ENCODE results near the gene C22orf39.

Gene C22orf39

DNA sequence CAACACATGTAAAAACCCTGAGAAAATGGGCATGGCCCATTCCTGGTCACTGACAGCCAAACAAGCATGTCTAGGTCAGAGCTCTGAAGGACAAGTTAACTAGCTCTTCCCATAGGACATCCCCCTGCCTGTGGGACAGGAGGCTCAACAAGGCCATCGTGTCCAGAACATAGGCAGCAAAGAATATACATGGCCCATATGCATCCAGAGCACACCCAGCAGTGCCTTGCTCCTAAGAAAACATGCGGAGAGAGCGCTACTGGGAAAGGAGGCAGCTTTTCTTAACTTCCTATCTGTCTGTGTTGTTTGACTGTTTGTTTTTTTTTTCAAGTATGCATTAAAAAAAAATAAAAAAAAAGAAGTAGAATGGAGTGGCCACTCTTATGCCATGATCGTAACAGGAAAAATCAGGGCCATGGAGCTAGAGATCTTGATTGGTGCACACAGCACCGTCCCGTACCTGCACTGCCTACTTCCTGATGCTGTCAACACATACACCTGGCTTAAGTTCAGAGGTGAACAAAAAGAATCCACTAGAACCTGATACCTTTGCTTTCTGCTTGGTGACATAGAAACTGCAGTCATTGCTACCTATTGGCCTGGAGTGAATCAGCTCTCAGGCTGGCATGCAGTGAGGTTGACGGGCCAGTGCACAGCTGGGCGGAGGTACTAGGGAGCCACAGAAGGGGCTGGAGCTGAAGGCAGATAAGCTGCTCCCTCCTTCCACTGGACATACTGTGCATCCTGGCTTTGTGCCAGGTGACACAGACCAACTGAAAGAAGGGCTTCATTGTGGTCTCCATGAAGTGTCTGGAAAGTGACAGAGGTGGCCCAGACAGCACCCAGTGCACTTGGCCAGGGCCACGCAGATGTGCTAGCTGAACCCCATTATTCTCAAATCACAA, 19.6 kb upstream of the C22orf39 start:
- DNase-seq (ENCODE audit: insufficient read length, low spot score), result no peak
- no peak for FAIRE-seq
- TF ChIP-seq PAX5 (IDR thresholded peaks at IDR 0.05; ENCODE audit: insufficient read depth, low read length, severe bottlenecking), result no peak
- no peak for TF ChIP-seq TAF1 (IDR thresholded peaks at IDR 0.05; ENCODE audit: low read depth, low read length)
- TF ChIP-seq POLR2A (IDR thresholded peaks at IDR 0.05; ENCODE audit: low read depth, low read length), result no peak
- no peak for TF ChIP-seq SPI1 (IDR thresholded peaks at IDR 0.05; ENCODE audit: low read depth, low read length)
- TF ChIP-seq POLR2AphosphoS5 (IDR thresholded peaks at IDR 0.05; ENCODE audit: low read depth, low read length), result no peak
- TF ChIP-seq POU2F2 (IDR thresholded peaks at IDR 0.05; ENCODE audit: low read depth, low read length), result no peak

DNA sequence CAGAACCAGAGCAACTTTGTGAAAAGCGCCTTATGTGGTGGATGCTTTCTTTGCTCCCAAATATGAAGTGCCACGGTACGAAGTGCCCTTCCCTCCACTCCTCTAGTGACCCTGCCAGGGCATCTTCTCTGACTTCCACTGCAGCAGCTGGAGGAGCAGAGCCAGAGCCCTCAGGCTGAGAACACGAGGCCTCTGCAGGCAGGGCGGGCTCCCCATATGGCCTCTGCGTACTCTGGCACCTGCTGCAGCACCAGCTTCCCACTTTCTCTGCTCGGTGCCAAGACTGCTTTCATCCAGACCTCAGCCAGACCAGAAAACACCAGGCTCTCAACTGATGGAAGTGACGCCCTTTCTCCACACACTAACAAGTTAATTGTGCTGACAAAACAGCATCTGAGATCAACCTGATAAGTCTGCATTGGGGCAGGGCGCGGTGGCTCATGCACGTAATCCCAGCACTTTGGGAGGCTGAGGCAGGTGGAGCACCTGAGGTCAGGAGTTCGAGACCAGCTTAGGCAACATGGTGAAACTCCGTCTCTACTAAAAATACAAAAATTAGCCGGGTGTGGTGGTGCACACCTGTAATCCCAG, 18.7 kb upstream of the C22orf39 start:
- DNase-seq (ENCODE audit: insufficient read length, low spot score) (no peak), FAIRE-seq (no peak)
- TF ChIP-seq POU2F2 (IDR thresholded peaks at IDR 0.05; ENCODE audit: low read depth, low read length) (no peak), POLR2A (IDR thresholded peaks at IDR 0.05; ENCODE audit: low read depth, low read length) (no peak), TAF1 (IDR thresholded peaks at IDR 0.05; ENCODE audit: low read depth, low read length) (no peak), POLR2AphosphoS5 (IDR thresholded peaks at IDR 0.05; ENCODE audit: low read depth, low read length) (no peak), PAX5 (IDR thresholded peaks at IDR 0.05; ENCODE audit: insufficient read depth, low read length, severe bottlenecking) (no peak), SPI1 (IDR thresholded peaks at IDR 0.05; ENCODE audit: low read depth, low read length) (no peak)

DNA sequence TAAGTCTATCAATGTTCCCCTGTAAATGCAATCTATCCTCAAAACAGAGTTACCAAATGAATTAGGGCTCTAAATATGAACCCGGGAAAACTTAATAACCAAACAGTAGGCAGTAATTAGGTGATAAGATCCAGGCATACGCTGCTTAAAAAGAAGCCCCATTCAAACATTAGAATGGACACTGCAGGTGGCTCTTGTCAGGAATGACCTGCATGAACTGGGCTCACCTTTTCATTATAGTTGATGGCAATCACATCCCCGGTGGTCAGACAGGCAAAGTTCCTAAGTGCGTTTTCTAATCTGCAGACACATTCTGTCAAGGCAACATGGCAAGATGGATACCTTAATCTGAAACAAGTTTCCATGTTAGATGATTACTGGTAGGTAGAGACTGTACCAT, 17.5 kb upstream of the C22orf39 start:
- TF ChIP-seq PAX5 (IDR thresholded peaks at IDR 0.05; ENCODE audit: insufficient read depth, low read length, severe bottlenecking) (no peak), TAF1 (IDR thresholded peaks at IDR 0.05; ENCODE audit: low read depth, low read length) (no peak), POLR2AphosphoS5 (IDR thresholded peaks at IDR 0.05; ENCODE audit: low read depth, low read length) (no peak), SPI1 (IDR thresholded peaks at IDR 0.05; ENCODE audit: low read depth, low read length) (no peak), POU2F2 (IDR thresholded peaks at IDR 0.05; ENCODE audit: low read depth, low read length) (no peak), POLR2A (IDR thresholded peaks at IDR 0.05; ENCODE audit: low read depth, low read length) (no peak)
- FAIRE-seq (no peak), DNase-seq (ENCODE audit: insufficient read length, low spot score) (no peak)

DNA sequence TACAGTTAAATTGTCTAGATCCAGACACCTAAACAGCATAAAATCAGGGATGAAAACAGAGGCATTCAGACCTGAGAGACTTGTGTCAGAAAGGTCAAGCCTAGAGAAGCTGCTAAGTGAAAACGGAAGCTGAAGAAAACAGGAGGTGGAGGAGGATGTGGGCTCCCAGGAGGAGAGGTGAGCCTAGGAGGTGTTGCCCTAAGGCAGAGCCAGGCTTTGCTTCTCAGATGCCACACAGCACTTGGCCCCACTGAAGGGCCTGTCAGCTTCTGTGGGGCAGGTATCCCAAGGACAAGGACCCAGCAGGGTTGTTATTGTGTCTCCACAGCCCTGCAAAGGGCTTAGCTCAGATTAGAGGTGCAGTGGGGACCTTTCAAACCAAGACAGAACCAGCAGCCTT, 17.0 kb upstream of the C22orf39 start:
- no peak for FAIRE-seq
- no peak for DNase-seq (ENCODE audit: insufficient read length, low spot score)
- TF ChIP-seq POLR2A (IDR thresholded peaks at IDR 0.05; ENCODE audit: low read depth, low read length) (no peak), PAX5 (IDR thresholded peaks at IDR 0.05; ENCODE audit: insufficient read depth, low read length, severe bottlenecking) (no peak), POU2F2 (IDR thresholded peaks at IDR 0.05; ENCODE audit: low read depth, low read length) (no peak), SPI1 (IDR thresholded peaks at IDR 0.05; ENCODE audit: low read depth, low read length) (no peak), POLR2AphosphoS5 (IDR thresholded peaks at IDR 0.05; ENCODE audit: low read depth, low read length) (no peak), TAF1 (IDR thresholded peaks at IDR 0.05; ENCODE audit: low read depth, low read length) (no peak)

DNA sequence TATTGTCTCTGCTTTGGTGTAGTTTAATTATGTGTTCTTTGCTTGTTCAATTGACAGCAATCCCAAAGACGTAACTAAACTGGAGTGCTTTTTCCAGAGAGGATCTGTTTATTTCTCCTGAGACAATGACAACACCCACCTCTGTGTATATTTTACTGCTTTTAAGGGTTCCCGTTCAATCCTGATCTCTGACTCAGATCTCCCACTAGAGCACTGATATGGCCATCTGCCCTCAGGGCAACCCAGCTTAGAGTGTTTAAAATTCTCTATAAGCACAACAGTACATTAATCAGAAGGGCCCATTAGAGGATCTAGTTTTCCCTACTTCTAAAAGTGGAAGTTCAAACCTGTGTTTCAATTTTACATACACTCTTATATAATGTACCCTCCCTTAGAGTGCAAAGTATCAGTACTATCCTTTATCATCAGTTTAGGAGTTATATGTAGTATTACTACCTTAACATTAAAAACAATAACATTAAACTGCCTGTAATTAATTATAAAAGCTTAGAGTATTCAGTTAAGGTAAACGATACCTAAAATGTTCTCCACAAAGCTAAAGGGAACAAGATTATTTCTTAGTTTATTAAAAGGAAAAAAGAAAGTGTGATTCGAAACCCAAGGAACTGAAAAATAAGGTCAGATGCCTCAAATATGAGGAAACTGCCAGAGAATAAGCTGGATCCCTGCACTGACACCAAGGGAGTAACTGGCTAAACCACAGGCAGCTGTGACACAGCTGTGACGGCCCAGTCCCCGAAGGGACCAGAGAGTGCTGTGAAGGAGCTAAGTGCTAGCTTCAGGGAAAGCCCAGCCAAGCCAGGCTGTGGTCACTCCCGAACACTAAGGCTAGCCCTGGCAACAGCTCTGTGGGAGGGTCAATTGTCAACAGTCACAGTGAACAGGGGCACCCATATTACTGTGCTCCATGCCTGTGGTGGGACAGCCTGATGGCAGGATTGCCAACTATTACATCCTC, 16.3 kb upstream of the C22orf39 start:
- no peak for DNase-seq (ENCODE audit: insufficient read length, low spot score)
- TF ChIP-seq TAF1 (IDR thresholded peaks at IDR 0.05; ENCODE audit: low read depth, low read length), result no peak
- TF ChIP-seq PAX5 (IDR thresholded peaks at IDR 0.05; ENCODE audit: insufficient read depth, low read length, severe bottlenecking), result no peak
- no peak for TF ChIP-seq POLR2AphosphoS5 (IDR thresholded peaks at IDR 0.05; ENCODE audit: low read depth, low read length)
- no peak for TF ChIP-seq SPI1 (IDR thresholded peaks at IDR 0.05; ENCODE audit: low read depth, low read length)
- no peak for TF ChIP-seq POU2F2 (IDR thresholded peaks at IDR 0.05; ENCODE audit: low read depth, low read length)
- TF ChIP-seq POLR2A (IDR thresholded peaks at IDR 0.05; ENCODE audit: low read depth, low read length), result no peak
- no peak for FAIRE-seq

DNA sequence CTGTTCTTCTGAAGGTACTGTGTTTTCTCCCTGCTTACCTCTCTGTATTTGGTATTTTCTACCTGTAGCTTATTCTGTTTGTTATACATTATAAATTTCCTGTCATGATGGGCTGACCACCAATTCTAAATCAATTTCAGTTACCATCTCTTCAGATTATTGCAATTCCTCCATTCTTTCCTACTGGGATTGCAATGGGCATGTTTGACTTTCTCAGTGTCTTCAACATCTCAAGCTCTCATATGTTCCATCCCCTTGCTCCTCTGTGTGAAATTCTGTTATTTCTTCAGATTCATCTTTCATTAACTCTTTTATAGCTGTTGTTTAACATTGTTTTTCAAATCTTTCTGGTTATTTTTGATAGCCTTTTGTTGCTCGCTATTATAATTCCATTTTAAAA, 15.5 kb upstream of the C22orf39 start:
- no peak for FAIRE-seq
- TF ChIP-seq POU2F2 (IDR thresholded peaks at IDR 0.05; ENCODE audit: low read depth, low read length), result no peak
- TF ChIP-seq POLR2AphosphoS5 (IDR thresholded peaks at IDR 0.05; ENCODE audit: low read depth, low read length), result no peak
- no peak for TF ChIP-seq PAX5 (IDR thresholded peaks at IDR 0.05; ENCODE audit: insufficient read depth, low read length, severe bottlenecking)
- no peak for TF ChIP-seq TAF1 (IDR thresholded peaks at IDR 0.05; ENCODE audit: low read depth, low read length)
- no peak for TF ChIP-seq SPI1 (IDR thresholded peaks at IDR 0.05; ENCODE audit: low read depth, low read length)

DNA sequence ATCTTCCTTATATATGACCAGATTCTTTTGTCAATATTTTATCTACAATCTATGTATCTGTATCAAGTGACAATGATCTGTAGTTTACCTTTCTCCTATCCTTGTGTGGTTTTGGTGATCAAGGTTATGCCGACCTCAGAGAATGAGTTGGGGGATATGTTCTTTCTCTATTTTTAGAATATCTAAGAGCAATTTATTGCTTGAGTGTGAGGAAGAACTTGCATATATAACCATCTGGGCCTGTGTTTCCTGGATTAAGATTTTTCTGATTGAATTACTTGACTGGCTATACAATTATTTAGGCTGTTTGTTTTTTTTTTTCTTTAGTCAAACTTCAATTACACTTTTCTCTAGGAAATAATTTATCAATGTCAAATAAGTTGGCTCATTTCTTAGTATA, 14.0 kb upstream of the C22orf39 start:
- no peak for FAIRE-seq
- TF ChIP-seq POLR2AphosphoS5 (IDR thresholded peaks at IDR 0.05; ENCODE audit: low read depth, low read length) (no peak), POLR2A (IDR thresholded peaks at IDR 0.05; ENCODE audit: low read depth, low read length) (no peak), PAX5 (IDR thresholded peaks at IDR 0.05; ENCODE audit: insufficient read depth, low read length, severe bottlenecking) (no peak), TAF1 (IDR thresholded peaks at IDR 0.05; ENCODE audit: low read depth, low read length) (no peak), POU2F2 (IDR thresholded peaks at IDR 0.05; ENCODE audit: low read depth, low read length) (no peak), SPI1 (IDR thresholded peaks at IDR 0.05; ENCODE audit: low read depth, low read length) (no peak)
- DNase-seq (ENCODE audit: insufficient read length, low spot score), result no peak

More for the DNA sequence above, 15.5 kb upstream of the C22orf39 start:
- DNase-seq (ENCODE audit: insufficient read length, low spot score), result no peak

DNA sequence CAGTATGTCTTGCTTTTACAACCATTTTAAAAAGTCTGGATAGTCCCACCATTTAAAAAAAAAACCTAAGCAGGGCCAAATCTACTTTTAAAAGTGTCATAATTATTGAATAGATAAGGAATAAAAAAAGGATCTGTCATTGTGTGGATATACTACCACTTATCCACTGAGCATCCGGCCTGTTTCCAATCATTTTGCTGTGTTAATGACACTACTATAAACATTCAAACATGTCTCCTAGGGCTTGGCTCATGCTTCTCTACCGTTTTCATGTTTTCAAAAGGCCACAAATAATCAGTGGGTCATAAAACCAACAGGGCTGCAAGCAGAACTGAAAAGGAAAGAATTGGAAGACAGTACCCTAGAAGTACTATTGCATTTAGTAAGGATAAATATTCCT, 12.5 kb upstream of the C22orf39 start:
- no peak for DNase-seq (ENCODE audit: insufficient read length, low spot score)
- TF ChIP-seq POLR2AphosphoS5 (IDR thresholded peaks at IDR 0.05; ENCODE audit: low read depth, low read length) (no peak), TAF1 (IDR thresholded peaks at IDR 0.05; ENCODE audit: low read depth, low read length) (no peak), PAX5 (IDR thresholded peaks at IDR 0.05; ENCODE audit: insufficient read depth, low read length, severe bottlenecking) (no peak), POLR2A (IDR thresholded peaks at IDR 0.05; ENCODE audit: low read depth, low read length) (no peak), SPI1 (IDR thresholded peaks at IDR 0.05; ENCODE audit: low read depth, low read length) (no peak)
- FAIRE-seq, result no peak
